ENCODE data around the gene CAMKK2.
"Not testable (repeated sequence)": the region's sequence is repeated elsewhere in the genome, so short reads cannot be mapped to it uniquely, and the experiment has no call there.

Gene CAMKK2

DNA sequence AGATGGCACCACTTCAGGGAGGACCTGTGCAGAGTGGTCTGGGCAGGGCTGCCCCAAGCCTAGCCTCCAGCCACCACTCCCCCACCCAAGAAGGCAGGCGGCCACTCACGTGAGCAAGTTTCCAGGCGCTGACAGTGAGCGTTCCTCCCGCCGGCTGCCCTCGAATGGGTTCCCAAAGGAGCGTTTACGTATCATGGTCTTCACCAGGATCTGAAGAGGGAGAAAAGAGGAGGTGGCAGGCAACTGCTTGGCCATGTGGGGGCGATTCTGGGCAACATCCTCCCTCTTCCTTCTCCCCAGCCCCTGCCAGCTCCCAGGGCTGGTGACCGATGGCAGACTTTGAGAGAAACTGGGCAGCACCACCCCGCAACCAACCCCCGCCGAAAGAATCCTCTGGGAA lies 51.5 kb downstream of the CAMKK2 start:
- no peak for DNase-seq

GRCh38 chr12:121241156-121241970 lies 55.1 kb downstream of the CAMKK2 start:
- DNase-seq: peak in 1 of 2 donors; percentile 7

- DNase-seq: peak; percentile 92 to 96
These were observed 55.9 kb downstream of the CAMKK2 start for GRCh38 chr12:121240484-121241101.

DNA sequence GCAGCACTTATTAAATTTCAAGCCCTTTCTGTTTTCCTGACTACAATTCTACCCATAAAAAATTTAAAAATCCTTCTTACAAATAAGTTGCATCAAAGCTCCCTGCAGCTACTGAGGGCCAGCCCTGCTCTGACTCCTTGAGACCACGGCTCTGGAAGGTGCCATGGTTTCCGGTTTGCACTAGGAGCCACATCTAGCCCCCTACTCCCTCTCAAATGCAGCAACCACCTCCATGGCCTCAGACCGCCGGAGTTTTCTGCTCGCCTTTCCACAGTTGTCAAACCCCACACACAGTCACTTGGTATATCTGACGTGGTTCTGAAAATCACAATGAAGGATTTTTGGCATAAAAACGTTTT lies 56.5 kb downstream of the CAMKK2 start:
- DNase-seq: no peak

- DNase-seq: peak; percentile 8 to 27
These were observed 57.0 kb downstream of the CAMKK2 start for GRCh38 chr12:121239351-121240061.

DNA sequence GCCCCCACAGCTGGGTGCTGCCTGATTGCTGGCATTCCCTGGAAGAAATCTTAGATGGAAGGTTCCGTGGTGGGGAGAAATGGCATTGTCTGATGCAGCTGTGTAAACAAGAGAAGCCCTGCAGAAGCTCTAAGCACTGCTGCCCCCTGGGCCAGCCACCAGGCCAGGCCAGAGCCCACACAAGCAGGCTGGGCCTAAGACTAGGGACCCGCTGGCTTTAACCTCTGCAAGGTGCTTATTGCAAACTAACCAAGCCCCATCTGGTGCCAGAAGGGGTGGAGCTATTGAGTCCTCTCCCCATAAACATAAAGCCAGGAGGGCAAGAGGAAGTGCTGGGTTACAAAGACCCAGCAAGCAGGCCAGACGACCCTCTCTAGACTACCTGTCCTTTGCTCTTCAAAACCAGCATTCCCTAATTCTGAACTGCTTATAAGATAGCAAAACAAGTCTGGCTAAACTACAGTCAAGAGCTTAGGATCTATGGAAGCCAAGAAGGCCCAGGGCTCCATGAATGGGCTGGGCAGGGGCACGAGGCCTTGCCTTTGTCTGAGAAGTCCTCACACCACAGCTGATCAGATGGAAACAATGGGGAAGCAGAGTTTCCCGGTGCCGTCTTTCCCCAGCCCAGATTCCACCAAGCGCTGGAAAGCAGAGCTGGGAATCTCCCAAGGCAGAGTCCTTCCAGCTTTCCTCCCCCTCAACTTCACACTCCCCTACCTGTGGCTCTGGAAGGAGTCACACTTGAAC lies 57.7 kb downstream of the CAMKK2 start:
- DNase-seq: no peak

DNA sequence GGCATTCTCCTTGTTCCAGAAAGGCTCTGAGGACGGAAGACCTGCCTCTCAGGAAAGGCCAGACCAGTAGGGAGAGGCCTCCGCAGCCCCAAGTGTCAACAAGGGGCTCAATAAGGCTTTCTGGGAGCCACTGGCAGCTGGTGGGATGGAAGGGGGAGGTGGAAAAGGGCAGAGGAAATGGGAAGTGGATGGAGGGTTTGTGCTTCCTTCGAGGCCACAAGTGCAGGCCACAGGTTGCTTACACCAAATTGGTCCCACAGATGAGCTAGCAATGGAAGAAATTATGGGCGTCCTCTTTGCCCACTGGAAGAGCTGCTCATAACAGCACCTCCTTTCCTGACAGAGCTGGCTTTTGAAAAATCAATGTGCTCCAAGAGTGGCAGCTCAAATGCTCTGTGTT lies 58.4 kb downstream of the CAMKK2 start:
- no peak for DNase-seq

- no peak for DNase-seq
These were observed 59.1 kb downstream of the CAMKK2 start for GRCh38 chr12:121237415-121237814.

DNA sequence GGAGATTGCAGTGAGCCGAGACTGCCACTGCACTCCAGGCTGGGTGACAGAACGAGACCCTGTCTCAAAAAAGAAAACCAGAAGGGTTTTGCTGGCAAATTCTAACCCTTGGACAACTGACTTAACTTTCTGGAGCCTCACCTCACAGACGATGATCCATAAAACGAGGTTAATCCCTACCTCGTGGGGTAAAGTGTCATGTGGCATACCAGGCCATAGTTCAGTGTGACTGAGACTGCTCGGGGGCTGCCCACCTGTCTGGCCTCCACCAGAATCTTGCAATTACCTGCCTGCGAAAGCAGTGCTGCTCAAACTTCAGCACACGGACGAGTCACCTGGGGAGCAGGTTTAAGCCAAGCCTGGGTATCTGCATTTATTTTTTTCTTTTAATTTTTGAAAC lies 59.7 kb downstream of the CAMKK2 start:
- no peak for DNase-seq

DNA sequence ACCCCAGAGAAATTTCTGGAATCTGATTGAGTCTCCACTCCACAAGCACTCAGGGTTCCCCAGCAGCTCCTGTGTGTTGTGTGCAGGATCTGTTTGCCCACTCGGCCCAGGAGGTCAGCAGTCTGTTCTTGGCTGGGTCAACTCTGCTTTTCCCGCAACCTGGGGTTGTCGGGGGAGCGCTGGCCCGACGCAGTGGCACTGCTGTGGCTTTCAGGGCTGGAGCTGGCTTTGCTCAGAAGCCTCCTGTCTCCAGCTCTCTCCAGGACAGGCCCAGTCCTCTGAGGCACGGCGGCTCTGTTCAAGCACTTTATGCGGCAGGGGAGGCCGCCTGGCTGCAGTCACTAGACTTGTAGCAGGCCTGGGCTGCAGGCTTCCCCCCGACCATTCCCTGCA lies 62.9 kb downstream of the CAMKK2 start:
- DNase-seq: no peak

DNA sequence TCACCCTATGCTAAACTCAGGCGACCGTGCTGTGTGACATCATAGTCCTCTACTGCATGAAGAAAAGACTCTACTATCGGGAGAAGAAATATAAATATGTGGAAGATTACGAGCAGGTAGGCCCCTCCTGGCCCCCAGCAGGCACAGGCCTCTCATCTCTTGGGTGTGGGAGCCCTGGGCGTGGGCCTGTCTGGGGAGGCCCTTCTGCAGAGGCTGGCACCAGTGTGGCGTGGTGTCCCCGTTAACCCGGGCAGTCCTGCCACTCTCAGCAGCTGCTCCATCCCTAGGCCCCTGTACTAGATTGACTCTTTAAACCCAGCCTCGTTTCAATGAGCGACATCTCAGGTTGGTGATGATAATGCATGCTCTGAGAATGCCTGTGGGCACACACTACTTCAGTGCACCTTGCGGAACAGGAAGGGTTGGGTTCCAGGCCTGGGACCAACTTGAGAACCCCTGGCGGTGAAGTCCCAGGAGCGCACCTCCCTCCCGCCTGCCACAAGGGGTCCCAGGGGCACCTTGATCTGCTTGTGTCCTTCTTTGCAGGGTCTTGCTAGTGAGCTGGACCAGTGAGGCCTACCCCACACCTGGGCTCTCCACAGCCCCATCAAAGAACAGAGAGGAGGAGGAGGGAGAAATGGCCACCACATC lies 63.4 kb downstream of the CAMKK2 start:
- no peak for DNase-seq

DNA sequence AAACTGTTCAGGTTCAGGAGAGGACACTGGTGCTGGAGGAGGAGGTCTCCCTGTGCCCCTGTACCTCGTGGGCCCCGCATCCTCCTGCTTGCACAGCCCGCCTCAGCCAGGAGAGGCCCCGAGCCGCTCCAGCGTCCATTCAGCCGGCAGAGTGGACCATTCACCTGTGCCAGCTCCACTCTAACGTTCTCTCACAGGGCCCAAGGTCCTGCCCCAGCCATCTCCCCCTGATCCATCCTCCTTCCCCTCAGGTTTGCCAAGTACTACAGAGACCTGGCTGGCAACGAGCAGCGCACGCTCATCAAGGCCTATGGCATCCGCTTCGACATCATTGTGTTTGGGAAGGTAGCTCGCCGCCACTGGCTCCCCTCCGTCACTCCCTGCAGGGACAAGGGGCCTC lies 64.3 kb downstream of the CAMKK2 start:
- DNase-seq: no peak

DNA sequence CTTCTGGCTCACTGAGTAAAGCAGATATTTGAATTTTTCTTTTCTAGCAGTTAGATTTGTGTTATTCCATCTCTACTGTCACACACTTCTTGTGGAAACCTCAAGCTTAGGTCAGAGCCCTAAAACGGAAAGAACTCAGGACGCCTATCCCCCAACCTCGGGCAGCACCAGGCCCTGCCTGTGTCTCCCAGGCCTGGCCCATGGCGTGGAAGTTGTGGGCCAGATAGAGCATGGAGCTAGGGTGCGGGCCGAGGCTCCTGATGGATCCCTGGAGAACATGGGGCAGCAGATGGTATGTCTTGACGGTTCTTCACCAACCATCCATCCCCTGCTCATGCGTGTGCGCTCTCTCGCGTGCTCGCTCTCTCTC lies 66.0 kb downstream of the CAMKK2 start:
- no peak for DNase-seq

GRCh38 chr12:121229826-121230537 lies 66.5 kb downstream of the CAMKK2 start:
- DNase-seq: peak; percentile 59 to 65

GRCh38 chr12:121228919-121229665 lies 67.4 kb downstream of the CAMKK2 start:
- DNase-seq: no peak

DNA sequence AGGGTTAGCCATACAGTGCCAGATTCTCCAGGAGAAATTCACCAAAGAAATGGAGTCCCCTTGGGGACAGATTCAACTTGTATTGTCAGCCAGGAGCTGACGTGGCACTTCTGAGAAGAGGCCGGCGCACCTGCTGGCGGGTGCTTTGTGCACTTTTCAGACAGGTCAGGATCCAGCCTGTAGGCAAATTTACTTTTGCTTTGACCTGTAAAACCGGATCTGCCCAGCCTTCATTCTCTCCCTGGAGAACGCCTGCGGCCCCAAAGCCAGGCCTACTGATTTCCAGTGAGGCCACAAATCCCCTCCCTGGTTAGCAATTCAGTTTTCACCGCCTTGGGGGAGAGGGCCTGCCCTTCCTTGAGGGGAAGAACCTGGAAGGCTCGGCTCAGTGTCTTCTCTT lies 69.2 kb downstream of the CAMKK2 start:
- no peak for DNase-seq

GRCh38 chr12:121226871-121227270 lies 69.6 kb downstream of the CAMKK2 start:
- DNase-seq: not testable (repeated sequence)

- no peak for DNase-seq
These were observed 70.1 kb downstream of the CAMKK2 start for GRCh38 chr12:121226399-121226798.

DNA sequence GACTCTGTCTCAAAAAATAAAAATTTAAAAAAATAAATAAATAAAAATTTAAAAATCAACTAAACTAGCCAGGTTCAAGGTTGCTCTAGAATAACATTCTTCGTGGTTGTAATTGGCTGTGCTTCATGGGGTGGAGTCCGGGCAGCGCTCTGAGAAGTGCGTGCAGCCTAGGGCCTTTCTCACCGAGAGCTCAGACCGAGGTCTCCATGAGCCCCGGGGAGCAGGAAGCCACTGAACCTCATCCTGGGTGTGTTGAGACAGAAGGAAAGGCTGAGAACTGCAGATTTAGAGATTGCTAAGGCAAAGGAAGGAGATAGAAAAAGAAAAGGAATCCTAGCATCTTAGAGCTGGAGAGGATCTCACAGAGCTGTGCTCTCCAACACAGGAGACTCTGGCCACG lies 71.9 kb downstream of the CAMKK2 start:
- DNase-seq: peak; percentile 30 to 60

DNA sequence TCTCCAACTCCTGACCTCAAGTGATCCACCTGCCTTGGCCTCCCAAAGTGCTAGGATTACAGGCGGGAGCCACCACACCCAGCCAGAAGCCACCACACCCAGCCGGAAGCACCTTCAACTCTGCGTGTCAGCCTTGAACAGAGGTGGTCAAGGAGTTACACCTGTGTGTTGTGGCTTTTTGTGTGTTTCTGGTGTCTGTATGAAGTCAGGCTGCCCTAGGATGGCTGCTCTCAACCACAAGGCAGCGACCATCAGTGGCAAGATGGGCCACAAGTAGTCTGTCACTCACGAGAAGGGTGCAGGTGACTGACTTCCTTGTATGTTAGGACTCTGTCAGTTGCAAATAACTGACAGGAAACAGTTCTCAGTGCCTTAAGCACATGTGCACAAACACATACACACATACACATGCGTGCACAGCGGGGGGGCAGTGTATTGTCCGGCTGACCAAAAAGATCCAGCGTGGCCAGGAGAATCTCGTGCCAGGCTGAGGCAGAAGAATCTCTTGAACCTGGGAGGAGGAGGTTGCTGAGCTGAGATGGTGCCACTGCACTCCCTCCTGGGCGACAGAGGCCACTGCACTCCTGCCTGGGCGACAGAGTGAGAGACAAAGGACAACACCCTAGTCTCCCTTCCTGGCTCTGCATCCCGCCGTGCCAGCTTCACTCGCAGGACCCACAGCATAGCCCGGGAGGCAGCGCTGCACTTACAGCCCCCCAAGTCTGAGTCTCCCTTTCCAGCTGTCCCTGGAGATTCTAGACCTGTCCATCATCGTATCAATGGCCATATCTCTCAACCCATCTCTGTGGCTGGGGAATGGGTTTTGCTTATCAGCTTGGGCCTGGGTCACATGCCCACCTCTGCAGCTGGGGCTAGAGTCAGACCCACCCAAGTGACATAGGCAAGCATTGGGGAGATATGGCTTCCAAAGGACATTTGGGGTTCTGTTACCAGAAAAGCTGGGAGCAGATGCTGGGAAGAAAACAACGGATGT lies 72.9 kb downstream of the CAMKK2 start:
- DNase-seq: peak; percentile 43 to 54
